ENCODE measurements around the gene ESYT2. TPM values are rescaled to one million over a fixed set of nuclear protein-coding genes. Genes with fewer than 3 reads are reported as not detected.

ESYT2 gene
- total RNA-seq, 2 donors from 2014 or later, result 60.0 to 75.9 TPM

DNA sequence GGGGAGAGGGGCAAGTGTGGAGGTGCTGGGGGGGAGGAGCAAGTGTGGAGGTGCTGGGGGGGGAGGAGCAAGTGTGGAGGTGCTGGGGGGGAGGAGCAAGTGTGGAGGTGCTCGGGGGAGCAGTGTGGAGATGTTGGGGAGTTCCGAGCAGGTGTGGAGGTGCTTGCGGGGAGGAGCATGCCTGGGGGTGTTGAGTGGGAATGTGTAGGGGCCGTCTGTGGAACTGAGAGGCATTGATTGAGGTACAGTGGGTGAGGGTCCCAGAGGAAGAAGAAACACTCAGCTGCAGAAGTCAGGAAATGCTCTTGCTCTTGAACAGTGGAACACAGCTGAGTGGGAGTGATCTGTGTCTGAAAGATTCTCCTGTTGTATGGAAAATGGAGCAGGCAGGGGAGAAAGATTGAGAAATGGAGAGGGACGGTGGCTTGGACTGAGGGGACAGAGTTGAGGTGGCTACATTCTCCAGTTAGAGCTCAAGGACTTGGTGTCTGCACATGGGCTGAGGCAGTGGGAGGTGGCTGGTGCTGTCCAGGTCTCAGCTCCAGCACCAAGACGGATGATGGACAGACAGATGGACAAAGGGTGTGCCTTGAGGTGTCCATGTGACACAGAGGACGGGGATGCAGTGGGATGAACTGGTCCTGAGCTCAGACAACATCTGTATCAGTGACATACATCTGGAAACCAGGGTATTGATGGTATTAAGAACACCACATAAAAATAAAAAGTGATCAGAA, 99.5 kb downstream of the ESYT2 start:
- Histone ChIP-seq H3K27me3 (no peaks in the 10 kb centered on the region), H3K4me1 (no peaks in the 10 kb centered on the region), H3K27ac (no peak overlapping the region), H3K36me3 (peaks cover 35% of the 10 kb centered on the region), H3K9me3 (no peaks in the 10 kb centered on the region), H3K4me3 (no peak overlapping the region)
- TF ChIP-seq, protein P1, sequence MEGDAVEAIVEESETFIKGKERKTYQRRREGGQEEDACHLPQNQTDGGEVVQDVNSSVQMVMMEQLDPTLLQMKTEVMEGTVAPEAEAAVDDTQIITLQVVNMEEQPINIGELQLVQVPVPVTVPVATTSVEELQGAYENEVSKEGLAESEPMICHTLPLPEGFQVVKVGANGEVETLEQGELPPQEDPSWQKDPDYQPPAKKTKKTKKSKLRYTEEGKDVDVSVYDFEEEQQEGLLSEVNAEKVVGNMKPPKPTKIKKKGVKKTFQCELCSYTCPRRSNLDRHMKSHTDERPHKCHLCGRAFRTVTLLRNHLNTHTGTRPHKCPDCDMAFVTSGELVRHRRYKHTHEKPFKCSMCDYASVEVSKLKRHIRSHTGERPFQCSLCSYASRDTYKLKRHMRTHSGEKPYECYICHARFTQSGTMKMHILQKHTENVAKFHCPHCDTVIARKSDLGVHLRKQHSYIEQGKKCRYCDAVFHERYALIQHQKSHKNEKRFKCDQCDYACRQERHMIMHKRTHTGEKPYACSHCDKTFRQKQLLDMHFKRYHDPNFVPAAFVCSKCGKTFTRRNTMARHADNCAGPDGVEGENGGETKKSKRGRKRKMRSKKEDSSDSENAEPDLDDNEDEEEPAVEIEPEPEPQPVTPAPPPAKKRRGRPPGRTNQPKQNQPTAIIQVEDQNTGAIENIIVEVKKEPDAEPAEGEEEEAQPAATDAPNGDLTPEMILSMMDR (IDR thresholded peaks at IDR 0.05), result no peak
- no peak for DNase-seq (ENCODE audit: low spot score)

DNA sequence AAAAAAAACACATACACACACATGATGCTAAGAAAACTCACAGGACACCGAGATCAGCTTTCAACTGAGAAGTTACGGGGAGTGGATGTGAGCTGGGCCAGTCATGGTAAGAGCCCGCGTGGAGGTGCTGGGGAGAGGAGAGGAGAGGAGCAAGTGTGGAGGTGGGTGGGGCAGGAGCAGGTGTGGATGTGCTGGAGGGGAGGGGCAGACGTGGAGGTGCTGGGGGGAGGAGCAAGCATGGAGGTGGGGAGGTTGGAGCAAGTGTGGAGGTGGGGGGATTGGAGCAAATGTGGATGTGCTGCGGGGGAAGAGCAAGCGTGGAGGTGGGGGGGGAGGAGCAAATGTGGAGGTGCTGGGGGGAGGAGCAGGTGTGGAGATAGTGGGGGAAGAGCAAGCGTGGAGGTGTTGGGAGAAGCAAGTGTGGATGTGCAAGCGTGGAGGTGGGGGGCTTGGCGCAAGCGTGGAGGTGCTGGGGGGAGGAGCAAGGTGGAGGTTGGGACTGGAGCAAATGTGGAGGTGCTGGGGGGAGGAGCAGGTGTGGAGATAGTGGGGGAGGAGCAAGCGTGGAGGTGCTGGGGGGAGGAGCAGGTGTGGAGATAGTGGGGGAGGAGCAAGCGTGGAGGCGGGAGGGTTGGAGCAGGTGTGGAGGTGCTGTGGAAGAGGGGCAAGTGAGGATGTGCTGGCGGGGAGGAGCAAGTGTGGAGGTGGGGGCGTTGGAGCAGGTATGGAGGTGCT, 100.2 kb downstream of the ESYT2 start:
- Histone ChIP-seq H3K4me3 (no peak overlapping the region), H3K27ac (no peak overlapping the region), H3K9me3 (no peaks in the 10 kb centered on the region), H3K36me3 (peaks cover 28% of the 10 kb centered on the region), H3K4me1 (no peaks in the 10 kb centered on the region), H3K27me3 (no peaks in the 10 kb centered on the region)
- TF ChIP-seq, protein P1 (IDR thresholded peaks at IDR 0.05), result no peak
- no peak for DNase-seq (ENCODE audit: low spot score)

DNA sequence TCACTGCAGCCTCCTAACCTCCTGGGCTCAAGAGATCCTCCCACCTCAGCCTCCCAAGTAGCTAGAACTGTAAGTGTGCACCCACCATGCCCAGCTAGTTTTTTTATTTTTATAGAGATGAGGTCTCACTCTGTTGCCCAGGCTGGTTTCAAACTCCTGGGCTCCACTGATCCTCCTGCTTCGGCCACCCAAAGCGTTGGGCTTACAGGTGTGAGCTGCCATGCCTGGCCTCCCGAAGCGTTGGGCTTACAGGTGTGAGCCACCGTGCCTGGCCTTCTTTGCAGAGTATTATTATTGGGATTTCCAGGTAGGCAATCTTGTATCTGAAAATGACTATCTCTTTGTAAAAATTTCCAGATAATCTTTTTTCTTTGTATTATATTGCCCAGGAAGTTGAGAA, 101.6 kb downstream of the ESYT2 start:
- no peak for DNase-seq (ENCODE audit: low spot score)
- Histone ChIP-seq H3K36me3 (peaks cover 15% of the 10 kb centered on the region), H3K4me1 (no peaks in the 10 kb centered on the region), H3K9me3 (no peaks in the 10 kb centered on the region), H3K27me3 (no peaks in the 10 kb centered on the region), H3K4me3 (no peak overlapping the region), H3K27ac (no peak overlapping the region)
- TF ChIP-seq, protein P1 (IDR thresholded peaks at IDR 0.05), result no peak

DNA sequence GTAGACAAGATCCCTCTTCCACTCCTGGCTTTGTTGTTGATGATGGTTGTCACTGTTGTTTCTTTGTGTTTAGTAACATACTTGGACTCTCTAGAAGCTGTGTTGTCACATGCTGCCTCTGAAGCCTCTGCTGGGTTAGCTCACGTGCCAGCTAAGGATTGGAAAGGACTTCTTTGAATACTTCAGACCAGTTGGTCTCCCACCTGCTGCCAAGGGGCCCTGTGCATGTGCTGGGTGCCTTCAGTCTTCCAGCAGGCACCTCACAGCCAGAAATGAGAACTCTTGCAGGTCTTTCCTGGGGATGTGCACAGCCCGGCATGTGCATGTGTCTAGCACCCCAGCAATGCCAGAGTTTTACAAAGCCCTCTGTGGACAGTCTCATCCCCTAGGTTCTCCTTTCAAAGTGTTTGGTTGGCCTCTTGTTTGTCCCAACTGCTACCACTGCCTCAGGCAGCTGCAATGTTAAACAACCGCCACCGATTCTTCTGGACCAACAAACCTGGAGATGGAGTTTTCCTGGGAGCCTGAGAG, 103.0 kb downstream of the ESYT2 start:
- Histone ChIP-seq H3K27ac (no peak overlapping the region), H3K4me3 (no peak overlapping the region), H3K27me3 (no peaks in the 10 kb centered on the region), H3K9me3 (no peaks in the 10 kb centered on the region), H3K4me1 (no peaks in the 10 kb centered on the region), H3K36me3 (peaks cover 4% of the 10 kb centered on the region)
- DNase-seq (ENCODE audit: low spot score), result no peak
- TF ChIP-seq, protein P1 (IDR thresholded peaks at IDR 0.05), result no peak

DNA sequence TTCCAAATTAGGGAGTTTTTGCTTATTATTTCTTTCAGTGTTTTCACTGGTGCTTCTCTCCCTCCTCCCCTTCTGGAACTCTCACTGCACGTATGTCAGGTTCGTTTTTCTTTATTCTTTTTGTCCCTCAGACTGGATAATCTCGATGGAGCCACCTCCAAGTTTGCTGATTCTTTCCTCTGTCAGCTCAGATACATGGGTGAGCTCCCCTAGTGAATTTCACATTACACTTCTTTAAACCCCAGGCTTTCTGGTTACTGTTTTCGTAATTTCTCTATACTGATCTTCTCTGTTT, 103.9 kb downstream of the ESYT2 start:
- Histone ChIP-seq H3K9me3 (no peaks in the 10 kb centered on the region), H3K4me3 (no peak overlapping the region), H3K4me1 (no peaks in the 10 kb centered on the region), H3K36me3 (peaks cover 4% of the 10 kb centered on the region), H3K27me3 (no peaks in the 10 kb centered on the region), H3K27ac (no peak overlapping the region)
- TF ChIP-seq, protein P1 (IDR thresholded peaks at IDR 0.05), result no peak
- no peak for DNase-seq (ENCODE audit: low spot score)

Data from right atrium auricular region (tissue), 2 donors.